HG03520 (cell line): Measurements from ENCODE around the gene NSMCE1.

Experiments
- ATAC-seq: cut with Tn5 transposase; IDR thresholded peaks from one replicate; pipeline ENCODE4 v1.9.1; 2021; ENCODE audit warnings: mild to moderate bottlenecking, moderate library complexity; ENCODE audit not compliant: unreplicated experiment

The NSMCE1 gene

GRCh38 chr16:27232901-27233625 is 35.5 kb downstream of the NSMCE1 start:
- ATAC-seq: no peak

DNA sequence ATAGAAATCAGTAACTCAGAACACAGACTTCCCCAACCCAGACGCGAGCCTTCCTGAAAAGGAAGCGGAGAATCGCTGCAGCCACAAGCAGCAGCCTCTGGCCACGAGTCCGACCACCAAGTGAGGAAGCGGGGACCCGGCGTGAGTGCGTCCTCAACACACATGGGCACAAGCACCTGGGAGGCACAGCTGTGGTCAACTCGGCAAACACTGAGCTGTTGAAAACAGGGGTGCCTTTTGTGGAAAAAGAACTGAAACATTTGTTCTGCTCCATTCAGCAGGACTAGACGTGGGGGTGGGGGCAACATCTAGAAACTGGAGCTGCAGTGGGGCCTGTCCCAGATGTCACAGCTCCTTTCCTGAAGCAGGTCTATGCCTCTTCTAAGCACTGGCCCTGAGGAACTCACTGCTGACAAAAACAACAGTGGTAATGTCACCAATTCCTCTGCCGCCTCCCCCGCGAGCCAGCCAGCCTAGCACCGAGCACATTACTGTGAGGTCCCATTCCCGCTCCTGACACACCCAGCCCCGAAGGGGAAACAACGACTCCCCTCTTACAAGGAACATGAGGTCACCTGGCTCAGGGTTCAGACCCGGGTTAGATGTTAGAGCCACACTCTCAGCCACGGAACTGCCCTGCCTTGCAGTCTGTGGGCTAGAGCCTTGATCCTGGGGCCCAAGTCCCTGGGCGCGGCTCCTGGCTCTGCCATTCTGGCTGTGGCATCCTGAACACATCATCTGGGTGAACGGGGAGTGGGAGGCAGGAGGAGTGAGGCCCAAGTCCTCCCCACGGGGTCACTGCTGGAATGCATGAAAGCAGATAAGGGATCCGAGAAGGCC is 36.3 kb downstream of the NSMCE1 start:
- no peak for ATAC-seq

- no peak for ATAC-seq
Measured at GRCh38 chr16:27231692-27232060, 36.9 kb downstream of the NSMCE1 start.

GRCh38 chr16:27230562-27231001 is 38.0 kb downstream of the NSMCE1 start:
- no peak for ATAC-seq

DNA sequence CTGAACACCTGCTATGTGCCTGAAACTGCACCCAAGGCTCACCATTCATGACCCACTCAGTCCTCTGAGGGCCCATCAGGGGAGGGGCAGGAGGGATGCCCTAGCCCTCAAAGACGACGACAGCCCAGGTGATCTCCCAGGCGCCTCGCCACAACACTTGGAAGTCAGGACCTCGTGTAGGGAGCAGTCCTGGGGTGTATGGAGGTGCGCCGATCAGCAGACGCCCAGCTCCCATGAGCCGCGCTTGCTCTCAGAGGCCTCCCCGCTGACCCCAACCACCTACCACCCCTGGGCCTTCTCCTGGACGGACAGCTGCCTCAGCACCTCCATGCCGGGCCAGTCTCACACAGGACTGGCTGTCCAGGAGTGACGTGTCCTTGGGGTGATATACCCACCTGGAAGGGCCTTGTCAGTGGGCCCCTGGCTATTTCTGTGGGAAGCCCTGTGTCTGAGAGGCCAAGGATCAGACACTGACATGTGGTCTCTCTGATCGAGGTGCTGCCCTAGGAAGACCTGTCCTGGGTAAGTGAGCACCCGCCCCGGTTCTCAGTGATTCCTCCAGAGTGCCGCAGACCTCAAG is 38.6 kb downstream of the NSMCE1 start:
- ATAC-seq: no peak

- ATAC-seq: no peak
Measured at GRCh38 chr16:27228621-27229501, 39.7 kb downstream of the NSMCE1 start.

- ATAC-seq: no peak
Measured at GRCh38 chr16:27228045-27228444, 40.5 kb downstream of the NSMCE1 start.

- ATAC-seq: no peak
Measured at GRCh38 chr16:27226976-27227705, 41.4 kb downstream of the NSMCE1 start.

- ATAC-seq: no peak
Measured at GRCh38 chr16:27226476-27226875, 42.1 kb downstream of the NSMCE1 start.

GRCh38 chr16:27225536-27226360 is 42.8 kb downstream of the NSMCE1 start:
- no peak for ATAC-seq

- ATAC-seq: no peak
Measured at GRCh38 chr16:27224741-27225300, 43.8 kb downstream of the NSMCE1 start.

DNA sequence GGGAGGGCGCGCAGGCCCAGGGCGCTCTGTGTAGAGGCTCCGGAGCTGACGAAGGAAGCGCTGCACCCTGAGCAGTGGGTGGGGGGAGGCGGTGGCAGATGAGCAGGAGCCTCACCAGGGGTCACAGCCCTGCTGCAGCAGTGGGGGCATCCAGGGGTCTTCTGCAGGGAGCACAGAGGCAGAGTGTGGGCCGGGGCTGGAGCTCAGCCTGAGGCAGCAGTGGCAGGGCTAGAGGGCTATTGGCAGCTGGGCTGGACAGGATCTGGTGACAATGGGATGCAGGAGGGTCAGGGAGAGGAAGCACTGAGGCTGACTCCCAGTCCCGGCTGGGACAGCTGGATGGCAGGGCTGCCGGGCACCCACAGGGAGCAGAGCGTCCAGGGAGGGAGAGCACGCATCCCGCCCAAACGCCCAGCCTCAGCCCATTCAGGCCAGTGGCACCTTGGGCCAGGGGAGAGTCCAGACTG is 44.3 kb downstream of the NSMCE1 start:
- ATAC-seq: no peak

DNA sequence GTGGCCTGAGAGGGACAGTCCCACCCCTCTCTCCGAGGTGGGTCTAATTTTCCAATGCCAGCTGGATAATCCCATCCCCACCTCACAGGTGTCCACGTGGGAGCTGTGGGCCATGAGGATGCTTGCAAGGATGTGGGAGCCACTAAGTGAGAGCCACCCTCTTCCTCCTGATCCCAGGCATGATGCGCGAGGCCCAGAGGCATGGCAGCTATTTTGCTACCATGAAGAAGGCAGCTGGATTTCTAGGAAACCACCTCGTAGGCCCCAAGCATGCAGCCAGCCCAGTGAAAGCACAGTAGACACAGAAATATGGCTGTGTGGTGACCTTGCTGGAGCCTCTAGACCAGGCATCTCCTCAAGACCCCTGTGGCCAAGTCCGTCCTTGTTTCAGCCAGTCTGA is 44.9 kb downstream of the NSMCE1 start:
- no peak for ATAC-seq

DNA sequence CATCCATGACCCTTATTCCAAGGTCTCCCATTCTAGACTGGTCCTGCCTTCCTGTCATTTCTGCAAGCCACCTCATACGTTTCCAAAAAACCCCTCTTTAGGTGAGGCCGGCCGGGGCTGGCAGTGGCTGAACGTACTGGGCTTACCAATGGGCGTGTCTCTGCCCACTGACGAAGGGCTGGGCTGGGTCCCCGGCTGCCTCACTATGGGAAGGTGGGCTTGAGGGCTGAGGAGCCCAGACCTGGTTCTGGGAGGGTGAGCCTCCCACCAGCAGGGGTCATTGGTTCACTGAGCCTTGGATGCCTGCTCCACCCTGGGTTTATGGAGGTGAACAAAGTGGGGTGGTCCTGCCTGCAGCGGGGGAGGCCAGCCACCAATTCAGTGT is 45.4 kb downstream of the NSMCE1 start:
- ATAC-seq: no peak

DNA sequence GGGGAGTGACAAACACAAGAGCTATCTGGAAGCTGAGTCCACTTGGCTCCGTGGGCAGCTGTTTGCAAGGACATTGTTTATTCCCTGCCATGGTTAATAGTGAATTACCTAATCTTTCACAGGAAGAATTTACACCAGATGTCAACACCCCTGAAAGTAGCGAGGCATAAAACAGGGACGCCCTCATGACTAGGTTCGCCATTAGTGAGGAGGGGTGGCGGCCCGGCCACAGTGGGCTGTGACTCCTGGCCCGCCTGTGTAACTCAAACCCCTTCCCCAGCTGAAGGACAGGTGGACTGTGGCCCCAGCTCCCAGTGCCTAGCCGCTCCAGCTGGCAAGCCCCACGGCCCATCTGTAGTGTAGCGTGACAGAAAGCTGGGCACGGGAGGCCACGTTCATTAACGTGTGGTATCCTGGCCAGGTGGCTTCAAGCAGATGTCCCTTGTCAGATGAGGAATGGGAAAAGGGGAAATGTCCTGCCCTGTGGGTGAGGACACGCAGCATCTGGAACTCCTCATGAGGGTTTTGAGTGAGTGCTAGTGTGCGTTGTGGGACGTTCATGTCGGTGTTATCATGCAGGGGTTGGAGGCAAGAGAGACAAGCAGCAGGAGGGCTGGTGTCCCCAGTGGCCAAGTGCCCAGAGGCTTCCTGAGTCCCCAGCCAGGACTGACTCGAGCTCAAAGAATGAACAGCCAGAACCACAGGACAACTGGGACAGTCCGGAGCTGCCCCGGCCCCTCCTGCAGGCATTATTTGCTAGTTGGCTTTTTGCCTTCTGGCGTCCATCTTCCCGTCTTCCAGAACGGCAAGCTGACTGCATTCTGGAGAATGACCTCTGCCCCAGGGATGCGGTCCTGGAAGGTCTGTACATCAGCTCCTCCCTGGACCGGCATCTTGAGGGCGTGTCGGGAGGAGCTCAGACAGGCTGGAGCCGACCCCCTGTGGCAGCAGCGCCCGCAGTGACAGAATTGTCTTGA is 46.0 kb downstream of the NSMCE1 start:
- no peak for ATAC-seq

DNA sequence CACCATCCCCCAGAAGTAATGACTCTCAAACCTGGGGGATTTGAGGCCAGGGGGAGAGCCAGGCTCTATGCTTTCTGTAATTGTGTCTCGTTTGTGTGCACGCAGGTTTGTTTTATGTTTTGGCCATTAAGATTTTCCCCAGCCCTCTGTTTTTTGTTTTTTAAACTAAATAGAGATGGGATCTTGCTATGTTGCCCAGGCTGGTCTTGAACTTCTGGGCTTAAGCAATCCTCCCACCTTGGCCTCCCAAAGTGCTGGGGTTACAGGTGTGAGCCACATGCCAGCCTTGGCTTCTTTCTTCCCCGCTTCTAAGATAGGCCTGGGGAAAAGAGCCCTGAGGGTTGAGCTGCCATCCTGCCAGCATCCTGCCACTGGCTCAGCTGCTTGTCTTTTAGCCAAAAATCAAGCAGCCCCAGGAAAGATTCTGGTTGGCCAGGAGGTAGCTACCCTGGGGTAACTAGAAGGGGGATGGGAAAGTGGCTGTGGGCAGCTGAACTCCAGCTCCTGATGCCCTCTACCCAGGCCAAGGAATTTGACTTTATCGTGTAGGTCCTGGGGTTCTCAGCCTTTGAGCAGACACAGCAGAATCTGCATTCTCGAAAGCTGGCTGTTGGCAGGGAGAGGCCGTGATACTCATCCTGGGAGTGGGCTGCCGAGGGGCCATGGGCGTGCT is 46.9 kb downstream of the NSMCE1 start:
- ATAC-seq: no peak

- ATAC-seq: no peak
Measured at GRCh38 chr16:27220991-27221390, 47.6 kb downstream of the NSMCE1 start.
